Effector memory CD4-positive, alpha-beta T cell (primary cell): ENCODE data around the gene ZBTB7A.
A peak's percentile ranks its signal among the peaks of the same experiment; 100 is the strongest.

Experiments used
- DNase-seq, 3 donors: peaks; one replicate each; pipeline ENCODE4 v3.0.0-alpha.2; 2020
- H3K27ac ChIP-seq: 2 replicates; pipeline ENCODE4 v1.7.0; 2013; ENCODE audit warnings: mild to moderate bottlenecking, low read length, moderate library complexity; ENCODE audit not compliant: insufficient read depth, poor library complexity, severe bottlenecking
- H3K27me3 ChIP-seq: replicated peaks from 2 replicates; pipeline ENCODE4 v1.7.0; 2013; ENCODE audit warnings: mild to moderate bottlenecking, low read length; ENCODE audit not compliant: insufficient read depth, control insufficient read depth, poor library complexity, severe bottlenecking
- H3K36me3 ChIP-seq: 2 replicates; pipeline ENCODE4 v1.7.0; 2013; ENCODE audit warnings: mild to moderate bottlenecking, low read length, moderate library complexity; ENCODE audit not compliant: control insufficient read depth, insufficient read depth
- H3K4me1 ChIP-seq: 2 replicates; pipeline ENCODE4 v1.7.0; 2013; ENCODE audit warnings: low read length, mild to moderate bottlenecking; ENCODE audit not compliant: control insufficient read depth, insufficient read depth, poor library complexity, severe bottlenecking
- H3K4me3 ChIP-seq: 2 replicates; pipeline ENCODE4 v1.7.0; 2013; ENCODE audit warnings: low read length, low read depth, mild to moderate bottlenecking; ENCODE audit not compliant: insufficient read depth, poor library complexity, severe bottlenecking
- H3K9me3 ChIP-seq: 2 replicates; pipeline ENCODE4 v1.7.0; 2013; ENCODE audit warnings: mild to moderate bottlenecking, low read length, moderate library complexity; ENCODE audit not compliant: control insufficient read depth

The ZBTB7A gene

GRCh38 chr19:4068047-4068966, 1.6 kb upstream of the ZBTB7A start:
- peak overlapping the region; percentile 98 for H3K4me3 ChIP-seq
- no peaks in the 10 kb centered on the region for H3K9me3 ChIP-seq
- peak overlapping the region; percentile 93 for H3K27ac ChIP-seq
- H3K27me3 ChIP-seq: no peaks in the 10 kb centered on the region
- no peak for DNase-seq
- no peaks in the 10 kb centered on the region for H3K36me3 ChIP-seq
- H3K4me1 ChIP-seq: peaks cover 32% of the 10 kb centered on the region

DNA sequence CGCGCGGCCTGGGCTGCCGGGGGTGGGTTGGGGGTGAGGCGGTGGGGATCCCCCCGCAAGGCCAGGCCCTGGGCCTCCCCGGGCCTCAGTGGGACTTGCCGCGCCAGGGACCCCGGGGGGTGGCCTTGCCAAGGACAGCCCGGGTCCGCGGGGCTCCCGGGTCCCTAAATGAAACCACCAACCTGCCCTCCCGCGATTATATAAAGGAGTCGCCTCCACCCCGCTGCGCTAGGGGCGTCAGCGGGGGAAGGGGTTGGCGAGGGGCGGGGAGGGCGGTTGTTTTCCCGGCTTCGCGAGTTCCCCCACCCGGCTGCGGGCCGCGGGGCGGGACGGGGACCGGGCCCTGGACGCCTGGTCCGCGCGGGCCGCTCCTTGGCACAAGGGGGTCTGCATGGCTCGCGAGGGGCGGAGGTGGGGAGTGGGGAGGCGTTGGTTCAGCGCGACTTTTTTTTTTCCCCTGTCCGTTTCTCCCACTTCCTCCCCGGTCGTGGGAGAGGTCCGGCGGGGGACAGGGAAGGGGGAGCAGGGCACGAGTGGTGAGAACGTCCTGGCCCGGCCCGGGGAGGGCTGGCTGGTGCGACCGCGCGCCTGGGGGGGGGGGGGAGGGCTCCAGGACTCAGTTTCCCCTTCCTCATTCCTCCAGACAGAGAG, 822 bp upstream of the ZBTB7A start:
- peak overlapping the region; percentile 98 for H3K4me3 ChIP-seq
- H3K9me3 ChIP-seq: no peaks in the 10 kb centered on the region
- H3K27me3 ChIP-seq: no peaks in the 10 kb centered on the region
- peak in 1 of 3 donors; percentile 51 for DNase-seq
- H3K4me1 ChIP-seq: peaks cover 40% of the 10 kb centered on the region
- no peaks in the 10 kb centered on the region for H3K36me3 ChIP-seq
- peak overlapping the region; percentile 93 for H3K27ac ChIP-seq

GRCh38 chr19:4066176-4066606, 508 bp downstream of the ZBTB7A start:
- DNase-seq: peak in 1 of 3 donors; percentile 48
- no peaks in the 10 kb centered on the region for H3K27me3 ChIP-seq
- peak overlapping the region; percentile 93 for H3K27ac ChIP-seq
- H3K9me3 ChIP-seq: no peaks in the 10 kb centered on the region
- H3K36me3 ChIP-seq: no peaks in the 10 kb centered on the region
- H3K4me3 ChIP-seq: peak overlapping the region; percentile 98
- peaks cover 53% of the 10 kb centered on the region for H3K4me1 ChIP-seq

DNA sequence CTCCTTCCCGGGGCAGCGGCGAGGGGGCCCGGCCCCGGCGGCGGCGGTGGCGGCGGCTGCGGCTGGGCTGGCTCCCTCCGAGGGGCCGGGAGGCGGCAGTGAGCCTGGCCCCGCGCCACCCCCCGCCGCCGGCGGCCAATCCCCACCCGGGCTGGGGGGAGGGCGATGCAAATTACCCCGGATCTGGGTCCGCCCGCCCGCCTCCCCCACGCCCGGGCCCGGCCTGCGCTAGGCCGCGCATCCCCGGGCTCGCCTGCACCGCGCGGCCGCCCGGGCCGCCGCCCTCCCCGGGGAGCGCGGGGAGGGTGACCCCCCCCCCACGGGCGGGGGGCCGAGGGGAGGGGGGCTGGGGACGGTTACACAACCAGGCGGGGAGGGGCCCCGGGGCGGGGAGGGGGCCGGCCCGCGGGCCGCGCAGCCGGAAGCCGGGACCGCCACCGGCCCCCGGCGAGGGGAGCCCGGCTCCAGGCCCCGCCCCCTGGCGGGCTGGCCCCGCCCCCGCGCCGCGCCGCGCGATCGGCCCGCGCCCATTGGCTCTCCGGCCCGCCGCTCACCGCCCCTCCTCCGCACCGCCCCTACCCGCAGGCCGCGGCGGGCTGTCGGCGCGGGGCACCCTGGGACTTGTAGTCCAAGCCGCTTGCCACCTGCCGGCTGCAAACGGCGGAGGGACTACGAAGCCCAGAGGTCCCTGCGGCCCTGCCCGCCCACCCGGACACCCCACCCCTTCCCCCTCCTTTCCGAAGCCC, 1.1 kb downstream of the ZBTB7A start:
- peak; percentile 94 to 96 (median 95) for DNase-seq
- peaks cover 59% of the 10 kb centered on the region for H3K4me1 ChIP-seq
- no peaks in the 10 kb centered on the region for H3K9me3 ChIP-seq
- H3K27ac ChIP-seq: peak overlapping the region; percentile 93
- H3K27me3 ChIP-seq: no peaks in the 10 kb centered on the region
- H3K36me3 ChIP-seq: no peaks in the 10 kb centered on the region
- peak overlapping the region; percentile 98 for H3K4me3 ChIP-seq

GRCh38 chr19:4064496-4065260, 2.0 kb downstream of the ZBTB7A start:
- Histone ChIP-seq H3K4me3 (peak overlapping the region; percentile 77), H3K36me3 (no peaks in the 10 kb centered on the region), H3K4me1 (peaks cover 65% of the 10 kb centered on the region), H3K27ac (peak overlapping the region; percentile 81), H3K9me3 (no peaks in the 10 kb centered on the region), H3K27me3 (no peaks in the 10 kb centered on the region)
- peak; percentile 35 to 36 (median 35) for DNase-seq

- Histone ChIP-seq H3K27ac (peak overlapping the region; percentile 81), H3K36me3 (no peaks in the 10 kb centered on the region), H3K4me1 (peaks cover 65% of the 10 kb centered on the region), H3K9me3 (no peaks in the 10 kb centered on the region), H3K27me3 (no peaks in the 10 kb centered on the region), H3K4me3 (peak overlapping the region; percentile 77)
- no peak for DNase-seq
Observed at GRCh38 chr19:4064149-4064495, 2.6 kb downstream of the ZBTB7A start.

- no peak for DNase-seq
- Histone ChIP-seq H3K27me3 (no peaks in the 10 kb centered on the region), H3K27ac (peak overlapping the region; percentile 81), H3K4me3 (peak overlapping the region; percentile 77), H3K4me1 (peaks cover 67% of the 10 kb centered on the region), H3K9me3 (no peaks in the 10 kb centered on the region), H3K36me3 (no peaks in the 10 kb centered on the region)
Observed at GRCh38 chr19:4063369-4064148, 3.1 kb downstream of the ZBTB7A start.

GRCh38 chr19:4062419-4063368, 4.0 kb downstream of the ZBTB7A start:
- Histone ChIP-seq H3K4me3 (no peak overlapping the region), H3K36me3 (no peaks in the 10 kb centered on the region), H3K27ac (peak overlapping the region; percentile 81), H3K4me1 (peaks cover 69% of the 10 kb centered on the region), H3K27me3 (no peaks in the 10 kb centered on the region), H3K9me3 (no peaks in the 10 kb centered on the region)
- no peak for DNase-seq
